B cell (primary cell): ENCODE measurements around the gene STC2. TPM values are rescaled to one million over a fixed set of nuclear protein-coding genes. Genes with fewer than 3 reads are reported as not detected.

ENCODE experiments used
- ATAC-seq: fragments of 200-7000 bp; cut with Tn5 transposase; one replicate; pipeline ENCODE4 v1.10.0; 2021; ENCODE audit warnings: low read depth, mild to moderate bottlenecking, moderate number of reproducible peaks, moderate library complexity
- CTCF ChIA-PET: fragments of 350-600 bp; sonication (Branson Sonifier 250); formaldehyde crosslinking; loops from one replicate; lab custom pipeline; 2021; ENCODE audit warnings: antibody characterized with exemption, inconsistent platforms; lab: Charles Lee
- POLR2A ChIA-PET: fragments of 350-600 bp; sonication (Branson Sonifier 250); formaldehyde crosslinking; loops from one replicate; lab custom pipeline; 2021; ENCODE audit warnings: antibody characterized with exemption; lab: Charles Lee
- DNase-seq: peaks from one replicate; pipeline ENCODE4 v3.0.0; 2013
- H2AFZ ChIP-seq: 2 replicates; pipeline ENCODE4 v1.6.1; 2012; ENCODE audit warnings: mild to moderate bottlenecking, low read depth, low read length; ENCODE audit not compliant: insufficient read depth, poor library complexity, severe bottlenecking
- H3K27ac ChIP-seq, 2 donors: 1 replicate in 1 of 2; 2 replicates in 1 of 2; pipeline ENCODE4 v1.5.1; 2012 to 2013; ENCODE audit warnings: low read length in 2 of 2, mild to moderate bottlenecking in 2 of 2, moderate library complexity in 1 of 2
- H3K27me3 ChIP-seq, 4 experiments: fragments of 200-600 bp in 1 of 4; sonication (generic) in 1 of 4; replicated peaks in 1 of 4; 1 replicate in 2 of 4; 2 replicates in 2 of 4; pipeline versions ENCODE4 v1.6.1 to v1.7.0; 2013 to 2016; ENCODE audit warnings: low read length in 3 of 4, mild to moderate bottlenecking in 2 of 4, mixed read lengths in 1 of 4, moderate library complexity in 1 of 4; ENCODE audit not compliant: insufficient read depth in 4 of 4, control insufficient read depth in 3 of 4; ENCODE audit errors: control extremely low read depth in 1 of 4
- H3K36me3 ChIP-seq, 2 experiments: replicated peaks in 1 of 2; 1 replicate in 1 of 2; 2 replicates in 1 of 2; pipeline versions ENCODE4 v1.6.1 to v1.7.1; 2013; ENCODE audit warnings: low read length in 1 of 2; ENCODE audit not compliant: insufficient read depth in 2 of 2, control insufficient read depth in 1 of 2; ENCODE audit errors: control extremely low read depth in 1 of 2, extremely low read depth in 1 of 2
- H3K4me1 ChIP-seq, 2 donors: fragments of 200-600 bp in 1 of 2; sonication (generic) in 1 of 2; 1 replicate in 1 of 2; 2 replicates in 1 of 2; pipeline versions ENCODE4 v1.5.1 to v1.6.1; 2013 to 2017; ENCODE audit warnings: low read length in 2 of 2; ENCODE audit not compliant: control insufficient read depth in 2 of 2, insufficient read depth in 2 of 2
- H3K4me2 ChIP-seq: replicated peaks from 2 replicates; pipeline ENCODE3; 2012; ENCODE audit warnings: mild to moderate bottlenecking, low read depth, low read length; ENCODE audit not compliant: poor library complexity, severe bottlenecking
- H3K4me3 ChIP-seq, 5 experiments: fragments of 200-600 bp in 1 of 5; sonication (generic) in 1 of 5; 1 replicate in 3 of 5; 2 replicates in 2 of 5; pipeline versions ENCODE4 v1.5.1 to v1.7.0; 2011 to 2016; ENCODE audit warnings: low read length in 4 of 5, mild to moderate bottlenecking in 4 of 5, low read depth in 2 of 5, control low read depth in 1 of 5, moderate library complexity in 1 of 5; ENCODE audit not compliant: insufficient read depth in 1 of 5; ENCODE audit errors: control extremely low read depth in 1 of 5, extremely low read depth in 1 of 5
- H3K79me2 ChIP-seq: fragments of 200-600 bp; sonication (generic); one replicate; pipeline ENCODE4 v1.6.0; 2016; ENCODE audit warnings: low read length; ENCODE audit not compliant: control insufficient read depth, insufficient read depth
- H3K9ac ChIP-seq: fragments of 200-600 bp; sonication (generic); 2 replicates; pipeline ENCODE4 v1.6.1; 2017; ENCODE audit warnings: mild to moderate bottlenecking, low read length, moderate library complexity
- H3K9me3 ChIP-seq, 3 donors: one replicate each; pipeline versions ENCODE4 v1.6.1 to v1.7.1; 2013; ENCODE audit warnings: low read length in 2 of 3; ENCODE audit not compliant: control insufficient read depth in 2 of 3, insufficient read depth in 1 of 3; ENCODE audit errors: control extremely low read depth in 1 of 3
- H4K20me1 ChIP-seq: 2 replicates; pipeline ENCODE4 v1.6.0; 2012; ENCODE audit warnings: mild to moderate bottlenecking, low read length; ENCODE audit not compliant: insufficient read depth, control insufficient read depth, poor library complexity, severe bottlenecking
- H3K27ac Mint-ChIP-seq: one replicate; pipeline ENCODE4 v1.8.0; 2021; ENCODE audit warnings: mixed read lengths
- H3K27me3 Mint-ChIP-seq: one replicate; pipeline ENCODE4 v1.8.0; 2021; ENCODE audit warnings: mixed read lengths
- H3K4me1 Mint-ChIP-seq: one replicate; pipeline ENCODE4 v1.8.0; 2021; ENCODE audit warnings: mixed read lengths
- H3K4me3 Mint-ChIP-seq: one replicate; pipeline ENCODE4 v1.8.0; 2021; ENCODE audit warnings: mixed read lengths
- H3K9me3 Mint-ChIP-seq: one replicate; pipeline ENCODE4 v1.8.0; 2022; ENCODE audit warnings: mixed read lengths; ENCODE audit not compliant: insufficient read depth
- EZH2 ChIP-seq: IDR thresholded peaks from 2 replicates; pipeline ENCODE4 v1.6.1; 2012; ENCODE audit warnings: borderline replicate concordance, low read depth, mild to moderate bottlenecking, moderate library complexity, low read length; ENCODE audit not compliant: insufficient read depth, poor library complexity, severe bottlenecking
- WGBS: methylation state at CpG from one replicate; pipeline ENCODE4 v1.1.5; 2013; ENCODE audit warnings: missing lambda C conversion rate; ENCODE audit not compliant: insufficient coverage; 5-methylcytosine and 5-hydroxymethylcytosine counted together
- intact Hi-C: fragments of 100-400 bp; cut with micrococcal nuclease; formaldehyde crosslinking; loops from one replicate; pipeline ENCODE4 v1.10.0; 2022
- polyA plus RNA-seq: library from polyadenylated mRNA; depleted of rRNA; stranded (reverse); fragments of >200 nt; gene quantifications from 2 replicates; pipeline ENCODE4 v1.2.3, GENCODE V29; 2012
- total RNA-seq, 2 donors: library from RNA; stranded (reverse); fragments of 120-200 nt in 1 of 2; gene quantifications; 1 replicate in 1 of 2; 2 replicates in 1 of 2; pipeline versions ENCODE4 v1.2.3 to v1.2.4, GENCODE V29; 2013 to 2022
- TF ChIP-seq, protein P1 (sequence below): fragments of 200-600 bp; IDR thresholded peaks from one replicate; pipeline ENCODE4 v1.8.0; 2022; ENCODE audit warnings: antibody characterized with exemption, mild to moderate bottlenecking

The STC2 gene
- total and polyA plus RNA-seq, 2 donors (not counting 1 experiment from before 2014, with no cell fraction given) = not detected

GRCh38 chr5:173355561-173355960 lies 27.3 kb upstream of the STC2 start:
- Mint-ChIP-seq H3K4me3 (no peak overlapping the region), H3K9me3 (no peaks in the 10 kb centered on the region), H3K27ac (no peak overlapping the region), H3K27me3 (peaks cover 15% of the 10 kb centered on the region), H3K4me1 (no peaks in the 10 kb centered on the region)
- Histone ChIP-seq H2AFZ (no peak overlapping the region), H3K79me2 (no peaks in the 10 kb centered on the region), H3K9me3 (peaks cover 0 to 3% (median 0%) of the 10 kb centered on the region in 3 donors), H3K4me1 (no peaks in the 10 kb centered on the region), H3K27ac (no peak overlapping the region), H3K9ac (no peak overlapping the region), H4K20me1 (no peaks in the 10 kb centered on the region), H3K4me2 (no peak overlapping the region), H3K4me3 (no peak overlapping the region), H3K36me3 (no peaks in the 10 kb centered on the region), H3K27me3 (no peaks in the 10 kb centered on the region)
- intact Hi-C loops = no loop called here
- ATAC-seq (no peak), DNase-seq (no peak)
- ChIA-PET CTCF (no interaction called here), POLR2A (no interaction called here)
- TF ChIP-seq, protein P1, sequence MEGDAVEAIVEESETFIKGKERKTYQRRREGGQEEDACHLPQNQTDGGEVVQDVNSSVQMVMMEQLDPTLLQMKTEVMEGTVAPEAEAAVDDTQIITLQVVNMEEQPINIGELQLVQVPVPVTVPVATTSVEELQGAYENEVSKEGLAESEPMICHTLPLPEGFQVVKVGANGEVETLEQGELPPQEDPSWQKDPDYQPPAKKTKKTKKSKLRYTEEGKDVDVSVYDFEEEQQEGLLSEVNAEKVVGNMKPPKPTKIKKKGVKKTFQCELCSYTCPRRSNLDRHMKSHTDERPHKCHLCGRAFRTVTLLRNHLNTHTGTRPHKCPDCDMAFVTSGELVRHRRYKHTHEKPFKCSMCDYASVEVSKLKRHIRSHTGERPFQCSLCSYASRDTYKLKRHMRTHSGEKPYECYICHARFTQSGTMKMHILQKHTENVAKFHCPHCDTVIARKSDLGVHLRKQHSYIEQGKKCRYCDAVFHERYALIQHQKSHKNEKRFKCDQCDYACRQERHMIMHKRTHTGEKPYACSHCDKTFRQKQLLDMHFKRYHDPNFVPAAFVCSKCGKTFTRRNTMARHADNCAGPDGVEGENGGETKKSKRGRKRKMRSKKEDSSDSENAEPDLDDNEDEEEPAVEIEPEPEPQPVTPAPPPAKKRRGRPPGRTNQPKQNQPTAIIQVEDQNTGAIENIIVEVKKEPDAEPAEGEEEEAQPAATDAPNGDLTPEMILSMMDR = no peak
- TF ChIP-seq EZH2 = no peak
- 92% methylated on average over 2 of the region's 5 CpGs for WGBS

DNA sequence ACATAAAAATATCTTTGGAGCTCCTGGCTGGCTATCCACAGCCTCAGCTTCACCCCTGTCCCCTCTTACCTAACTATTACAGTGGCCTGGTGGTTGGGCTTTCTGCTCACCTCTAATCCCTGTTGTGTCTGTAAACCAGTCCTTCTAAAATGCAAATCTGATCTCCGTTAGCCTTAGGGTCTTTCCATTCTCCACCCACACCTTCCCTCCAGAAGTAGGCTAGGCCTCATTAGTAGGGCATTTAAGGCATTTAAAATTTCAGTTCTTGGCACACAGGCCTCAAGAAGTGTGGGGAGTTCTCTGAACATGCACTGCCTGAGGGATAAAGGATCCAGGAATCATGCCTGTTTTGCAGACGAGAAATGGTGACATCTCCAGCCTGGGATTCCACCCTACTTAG lies 26.4 kb upstream of the STC2 start:
- DNase-seq = no peak
- H3K4me3 Mint-ChIP-seq = no peak overlapping the region
- no peaks in the 10 kb centered on the region for H4K20me1 ChIP-seq
- POLR2A ChIA-PET = no interaction called here
- H3K27ac ChIP-seq = no peak overlapping the region
- no peak overlapping the region for H2AFZ ChIP-seq
- no peaks in the 10 kb centered on the region for H3K79me2 ChIP-seq
- H3K4me3 ChIP-seq = no peak overlapping the region
- no peaks in the 10 kb centered on the region for H3K4me1 Mint-ChIP-seq
- TF ChIP-seq EZH2 = no peak
- TF ChIP-seq, protein P1 = no peak
- H3K9ac ChIP-seq = no peak overlapping the region
- H3K4me2 ChIP-seq = no peak overlapping the region
- intact Hi-C loops = no loop called here
- no peak for ATAC-seq
- H3K9me3 ChIP-seq = peaks cover 0 to 3% (median 0%) of the 10 kb centered on the region in 3 donors
- H3K9me3 Mint-ChIP-seq = no peaks in the 10 kb centered on the region
- no peaks in the 10 kb centered on the region for H3K4me1 ChIP-seq
- no peaks in the 10 kb centered on the region for H3K36me3 ChIP-seq
- no peak overlapping the region for H3K27ac Mint-ChIP-seq
- CTCF ChIA-PET = no interaction called here
- 93% methylated on average over 1 of the region's 2 CpGs for WGBS
- H3K27me3 ChIP-seq = no peaks in the 10 kb centered on the region
- peaks cover 22% of the 10 kb centered on the region for H3K27me3 Mint-ChIP-seq
